K562 treated with DMSO at 1 percent for 24 hours (cell line): ENCODE measurements around the gene HCK. TPM values are rescaled to one million over a fixed set of nuclear protein-coding genes. Genes with fewer than 3 reads are reported as not detected.

Experiments used
- total RNA-seq: library from RNA; unstranded; fragments of 300-600 nt; gene quantifications from 2 replicates; pipeline ENCODE4 v1.2.3, GENCODE V29; 2022; ENCODE audit warnings: low read depth; ENCODE audit not compliant: insufficient read depth

The HCK gene
- total RNA-seq = 0.59 and 0.61 TPM in 2 replicates

DNA sequence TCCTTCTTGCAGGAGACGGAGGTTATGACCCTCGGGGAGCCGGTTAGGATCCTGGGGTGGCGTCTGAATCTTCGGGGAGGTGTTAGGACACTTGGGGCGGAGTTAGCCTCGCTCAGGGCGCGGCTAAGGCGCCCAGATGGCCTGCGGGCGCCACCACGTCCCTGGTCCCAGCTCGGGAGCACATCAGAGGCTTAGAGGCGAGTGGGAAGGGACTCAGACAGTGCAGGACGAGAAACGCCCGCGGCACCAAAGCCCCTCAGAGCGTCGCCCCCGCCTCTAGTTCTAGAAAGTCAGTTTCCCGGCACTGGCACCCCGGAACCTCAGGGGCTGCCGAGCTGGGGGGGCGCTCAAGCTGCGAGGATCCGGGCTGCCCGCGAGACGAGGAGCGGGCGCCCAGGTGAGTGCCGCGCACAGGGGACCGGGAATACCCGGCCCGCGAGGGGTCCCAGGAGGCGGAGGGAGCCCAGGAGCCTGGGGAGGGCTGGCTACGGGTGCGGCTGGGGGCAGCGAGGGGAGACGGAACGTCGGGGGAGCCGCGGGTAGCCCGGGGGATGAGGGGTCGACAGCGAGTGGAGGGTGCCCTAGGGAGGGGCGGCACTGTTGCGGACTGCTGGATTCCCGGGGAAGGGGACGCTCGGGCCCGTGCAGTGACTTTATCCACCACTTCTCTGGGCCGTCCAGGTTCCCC is at the start of gene HCK:
TSS of gene HCK (plus strand) at position 153 of the 688 bp plus-strand sequence.

DNA sequence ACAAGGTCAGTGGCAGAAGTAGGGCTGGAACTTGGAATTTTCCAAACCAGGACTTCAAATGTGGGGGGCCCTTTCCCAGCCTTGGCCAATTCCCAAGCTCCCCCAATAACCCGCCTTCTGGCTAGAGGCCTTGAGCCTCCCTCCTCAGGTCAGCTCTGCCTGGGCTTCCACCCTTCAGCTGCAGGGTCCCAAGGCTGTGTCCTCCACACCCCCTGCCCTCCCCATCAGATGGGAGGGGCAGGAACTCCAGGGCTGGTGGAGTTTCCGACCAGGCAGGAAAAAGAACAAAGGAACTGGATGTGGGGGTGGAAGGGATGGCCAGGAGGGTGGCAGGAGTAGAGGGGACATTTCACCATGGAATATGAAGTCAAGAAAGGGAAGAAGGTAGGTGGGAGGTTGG is 41.9 kb upstream of the HCK start, which contains the start of gene CCM2L:
TSS of gene CCM2L (plus strand) at position 338 of the 400 bp plus-strand sequence. CDS start at position 355, 17 bp downstream.

DNA sequence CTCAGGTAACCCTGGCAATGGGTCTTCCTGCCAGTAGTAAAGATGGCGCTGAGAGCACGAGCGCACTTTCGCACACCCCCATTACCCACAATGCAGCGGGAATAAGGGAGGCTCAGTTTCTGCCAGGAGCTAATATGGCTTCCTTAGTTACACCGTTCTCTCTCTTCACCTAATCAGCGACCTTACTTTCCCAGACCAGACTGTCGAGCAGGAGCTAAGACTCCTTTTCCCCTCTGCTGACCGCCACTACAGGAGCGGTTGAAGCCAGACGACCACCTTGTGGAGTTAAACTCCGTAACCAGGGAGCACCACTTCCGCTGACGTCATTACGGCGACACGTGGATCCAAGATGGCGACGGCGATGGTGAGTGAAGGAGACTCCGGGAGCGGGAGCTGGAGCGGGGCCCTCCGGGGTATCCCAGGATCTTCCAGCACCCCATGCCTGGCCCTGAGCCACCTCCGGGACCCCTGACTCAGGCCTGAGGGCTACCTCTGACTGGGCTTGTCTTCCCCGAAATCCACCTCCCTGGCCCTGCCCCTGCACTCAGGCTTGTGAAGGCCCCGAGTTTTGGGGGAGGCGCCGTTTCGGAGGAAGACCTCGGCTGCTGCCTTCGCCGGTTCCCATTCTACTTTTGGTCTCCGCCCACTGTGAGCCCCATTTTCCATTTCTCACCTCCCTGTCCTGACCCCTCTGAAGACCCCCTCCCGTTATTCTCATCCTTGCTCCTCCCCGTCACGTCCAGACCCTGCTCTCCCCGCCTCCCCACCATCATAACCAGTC is 57.5 kb downstream of the HCK start, which contains the start of gene TM9SF4:
TSS of gene TM9SF4 (plus strand) at position 323 of the 781 bp plus-strand sequence. CDS start at position 350, 27 bp downstream.

Other genes with a start within 250 kb of the HCK start
- 0.69 and 0.80 TPM in 2 replicates for gene MYLK2, start 232.9 kb upstream of the HCK start, total RNA-seq
- not detected in 2 replicates for gene FOXS1, start 206.6 kb upstream of the HCK start, total RNA-seq
- gene DUSP15, start 181.7 kb upstream of the HCK start, total RNA-seq = 0.79 TPM in 1 of 2 replicates, not detected in the other
- gene TTLL9, start 181.6 kb upstream of the HCK start, total RNA-seq = not detected in 2 replicates
- gene PDRG1, start 100.2 kb upstream of the HCK start, total RNA-seq = 24.4 and 24.9 TPM in 2 replicates
- not detected in 2 replicates for gene XKR7, start 84.1 kb upstream of the HCK start, total RNA-seq
- gene CCM2L, start 41.8 kb upstream of the HCK start, total RNA-seq = 0.36 and 1.4 TPM in 2 replicates
- gene TM9SF4, start 57.5 kb downstream of the HCK start, total RNA-seq = 27.4 and 27.8 TPM in 2 replicates
- 13.4 and 13.8 TPM in 2 replicates for gene PLAGL2, start 155.5 kb downstream of the HCK start, total RNA-seq
- gene POFUT1, start 155.6 kb downstream of the HCK start, total RNA-seq = 27.0 and 27.3 TPM in 2 replicates
- 9.8 and 12.3 TPM in 2 replicates for gene KIF3B, start 225.4 kb downstream of the HCK start, total RNA-seq